Gastroesophageal sphincter (tissue), 2 donors: ENCODE results near the gene KRTAP1-5.

Experiments
- EP300 ChIP-seq: sonication (generic); formaldehyde crosslinking; IDR thresholded peaks from one replicate; pipeline ENCODE4 v1.6.1; 2017; ENCODE audit warnings: antibody characterized with exemption, mild to moderate bottlenecking
- POLR2A ChIP-seq, 2 donors: fragments of 450-650 bp; IDR thresholded peaks; one replicate each; pipeline ENCODE4 v1.6.1; 2017; ENCODE audit warnings: antibody characterized with exemption in 2 of 2, mild to moderate bottlenecking in 2 of 2, moderate library complexity in 1 of 2
- POLR2AphosphoS5 ChIP-seq: sonication (generic); formaldehyde crosslinking; IDR thresholded peaks from one replicate; pipeline ENCODE4 v1.6.1; 2017; ENCODE audit warnings: antibody characterized with exemption

DNA sequence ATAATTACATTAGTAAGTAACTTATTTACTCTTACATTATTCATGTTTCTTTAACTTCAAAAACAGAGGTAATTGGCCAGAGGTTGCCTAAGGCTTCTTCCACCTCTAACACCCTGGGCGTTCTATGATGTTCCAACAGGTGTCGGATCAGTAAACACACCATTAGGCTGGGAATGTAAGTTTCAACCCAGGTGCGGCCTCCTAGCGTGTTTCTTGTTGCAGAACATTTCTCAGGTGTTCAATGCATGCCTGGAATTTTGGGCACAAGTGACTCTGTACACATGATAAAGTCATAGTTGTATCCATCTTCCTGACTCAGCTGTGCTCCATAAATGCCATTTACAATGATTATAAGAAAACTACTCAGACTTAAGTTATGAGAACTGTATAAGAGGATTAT lies 27.0 kb upstream of the KRTAP1-5 start:
- TF ChIP-seq EP300 (no peak), POLR2AphosphoS5 (no peak), POLR2A (IDR thresholded peaks at IDR 0.05) (no peak)
